HG03575 (cell line): ENCODE data around the gene NHSL2.

Experiments used
- ATAC-seq: cut with Tn5 transposase; IDR thresholded peaks from one replicate; pipeline ENCODE4 v1.9.1; 2021; ENCODE audit not compliant: unreplicated experiment, insufficient number of reproducible peaks, low FRiP score; ENCODE audit errors: extremely low read depth

The NHSL2 gene

DNA sequence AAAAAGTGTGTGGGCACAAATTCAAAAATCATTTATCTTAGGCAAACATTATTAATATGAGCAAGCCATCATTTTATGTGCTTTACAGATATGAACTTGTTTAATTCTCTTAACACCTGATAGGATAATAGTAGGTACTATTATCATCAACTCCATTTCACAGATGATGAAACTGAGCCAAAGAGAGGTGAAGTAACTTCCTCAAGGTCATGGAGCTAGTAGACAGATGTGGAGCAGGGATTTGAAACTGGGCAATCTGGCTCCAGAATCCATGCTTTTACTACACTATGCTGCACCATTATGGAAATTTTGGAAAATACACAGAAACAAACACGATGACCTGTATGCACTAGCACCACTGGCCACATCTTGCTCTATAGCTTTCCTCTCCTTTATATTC lies 269.9 kb downstream of the NHSL2 start:
- no peak for ATAC-seq

DNA sequence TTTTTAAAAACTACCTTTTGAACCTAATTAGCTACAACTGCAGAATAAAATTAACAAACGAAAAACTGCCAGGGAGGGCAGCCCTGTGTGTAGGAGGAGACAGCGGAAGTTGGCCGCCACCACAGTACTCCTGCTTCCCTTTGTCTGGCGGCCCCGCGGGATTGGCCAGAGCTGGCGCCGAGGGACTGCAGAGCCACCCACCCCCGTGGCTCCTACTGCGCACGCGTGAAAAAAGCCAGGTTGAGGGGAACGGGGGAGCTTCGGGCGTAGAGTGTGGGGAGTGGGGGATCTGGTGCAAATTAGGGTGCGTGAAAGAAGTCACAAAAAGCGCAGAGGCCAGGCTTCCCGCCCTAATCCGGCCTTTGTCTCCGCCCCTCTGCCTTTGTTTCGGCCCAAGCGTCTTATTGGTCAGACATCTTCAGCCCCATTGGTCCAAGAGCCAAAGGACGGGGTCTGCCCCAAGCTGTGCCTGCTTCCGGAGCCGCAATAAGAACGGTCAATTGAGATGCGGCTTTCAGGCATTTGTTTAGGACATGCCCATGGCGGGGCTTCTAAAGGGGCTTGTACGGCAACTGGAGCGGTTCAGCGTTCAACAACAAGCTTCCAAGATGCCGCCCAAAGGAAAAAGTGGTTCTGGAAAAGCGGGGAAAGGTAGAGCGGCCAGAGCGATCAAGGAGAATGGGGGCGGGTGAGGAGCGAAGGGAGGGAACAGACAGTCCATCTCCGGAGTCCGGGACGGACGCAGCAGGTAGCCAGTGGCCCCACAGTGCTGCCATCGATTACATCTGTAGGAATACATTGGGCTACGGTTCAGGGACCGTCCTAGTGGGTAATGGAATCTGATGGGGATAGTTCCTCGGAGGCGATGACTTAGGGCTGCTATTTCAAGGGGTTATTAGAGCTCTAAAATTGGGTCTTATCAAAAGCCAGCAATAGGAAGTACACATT lies 270.8 kb downstream of the NHSL2 start, which contains the start of gene PIN4:
TSS of gene PIN4 (plus strand) at position 580 of the 948 bp plus-strand sequence. CDS start at position 609, 29 bp downstream.
- peak; percentile 87 for ATAC-seq

DNA sequence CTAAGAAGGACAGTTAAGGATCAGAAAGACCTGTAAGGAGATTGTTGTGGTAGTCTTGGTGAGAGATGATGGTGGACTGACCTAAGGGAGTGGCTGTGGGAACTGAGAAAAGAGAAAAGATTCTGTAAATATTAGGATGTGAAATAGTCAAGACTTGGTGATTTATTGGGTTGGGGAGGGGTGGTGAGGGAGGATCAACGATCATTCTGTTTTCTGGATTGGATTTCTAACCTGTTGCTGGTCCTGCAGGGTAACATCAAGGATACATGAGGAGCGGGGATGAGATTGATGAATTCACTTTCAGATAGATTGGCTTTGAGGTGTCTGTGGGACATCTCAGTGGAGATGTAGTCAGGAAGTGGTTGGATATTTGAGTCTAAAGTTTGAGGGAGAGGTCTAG lies 272.3 kb downstream of the NHSL2 start:
- ATAC-seq, result no peak

DNA sequence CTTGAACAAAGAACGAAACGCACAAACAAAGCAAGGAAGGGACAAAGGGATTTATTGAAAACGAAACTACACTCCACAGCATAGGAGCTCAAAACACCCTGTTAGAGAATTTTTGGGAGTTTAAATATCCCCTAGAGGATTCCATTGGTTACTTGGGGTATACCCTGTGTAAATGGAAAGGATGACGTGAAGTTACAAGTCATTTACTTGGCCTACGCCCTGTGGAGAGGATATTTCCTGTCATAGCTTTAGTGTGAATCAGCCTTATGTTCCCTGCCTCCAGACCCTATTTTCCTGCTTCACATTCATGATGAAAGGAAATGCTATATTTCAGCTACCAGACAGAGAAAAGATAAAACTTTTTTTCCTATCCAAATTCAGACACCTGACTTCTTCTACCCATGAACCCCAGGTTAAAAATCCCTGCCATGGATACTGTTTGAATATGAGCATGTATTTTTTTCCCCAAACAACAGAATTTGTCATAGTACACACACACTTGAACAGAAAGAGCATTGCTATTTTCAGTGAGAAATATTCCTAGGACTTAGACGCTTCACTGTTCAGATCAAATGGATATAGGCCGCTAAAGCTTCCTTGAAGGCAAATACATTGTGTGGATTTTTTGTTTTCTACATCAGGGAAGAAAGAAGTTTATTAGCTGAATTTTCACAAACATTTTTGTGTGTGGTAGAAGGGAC lies 291.3 kb downstream of the NHSL2 start:
- ATAC-seq, result no peak
